C4-2B (cell line): ENCODE results near the gene SHISA9.

Experiments
- ZFX ChIP-seq: fragments of 450-650 bp; IDR thresholded peaks from 2 replicates; pipeline ENCODE4 v1.6.1; 2017
- TF ChIP-seq, protein P1 (sequence below): fragments of 450-650 bp; conservative IDR thresholded peaks from 2 replicates; pipeline ENCODE4 v1.5.1; 2017; ENCODE audit warnings: mild to moderate bottlenecking

DNA sequence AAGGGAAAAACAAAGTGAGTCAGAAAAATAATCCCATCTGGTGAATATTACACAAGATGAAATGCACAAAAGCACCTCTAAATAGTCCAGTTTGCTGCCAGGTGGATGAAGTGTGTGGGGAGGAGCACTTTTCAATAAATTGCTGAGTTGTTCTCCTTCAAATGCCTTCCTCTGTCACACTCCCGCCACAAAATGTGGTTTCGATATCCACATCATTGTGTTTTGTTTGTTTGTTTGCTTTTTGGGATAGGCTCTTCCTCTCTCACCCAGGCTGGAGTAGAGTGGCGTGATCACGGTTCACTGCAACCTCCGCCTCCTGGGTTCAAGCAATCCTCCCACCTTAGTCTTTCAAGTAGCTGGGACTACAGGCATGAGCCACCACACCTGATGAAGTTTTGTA lies 24.6 kb upstream of the SHISA9 start:
- TF ChIP-seq, protein P1, sequence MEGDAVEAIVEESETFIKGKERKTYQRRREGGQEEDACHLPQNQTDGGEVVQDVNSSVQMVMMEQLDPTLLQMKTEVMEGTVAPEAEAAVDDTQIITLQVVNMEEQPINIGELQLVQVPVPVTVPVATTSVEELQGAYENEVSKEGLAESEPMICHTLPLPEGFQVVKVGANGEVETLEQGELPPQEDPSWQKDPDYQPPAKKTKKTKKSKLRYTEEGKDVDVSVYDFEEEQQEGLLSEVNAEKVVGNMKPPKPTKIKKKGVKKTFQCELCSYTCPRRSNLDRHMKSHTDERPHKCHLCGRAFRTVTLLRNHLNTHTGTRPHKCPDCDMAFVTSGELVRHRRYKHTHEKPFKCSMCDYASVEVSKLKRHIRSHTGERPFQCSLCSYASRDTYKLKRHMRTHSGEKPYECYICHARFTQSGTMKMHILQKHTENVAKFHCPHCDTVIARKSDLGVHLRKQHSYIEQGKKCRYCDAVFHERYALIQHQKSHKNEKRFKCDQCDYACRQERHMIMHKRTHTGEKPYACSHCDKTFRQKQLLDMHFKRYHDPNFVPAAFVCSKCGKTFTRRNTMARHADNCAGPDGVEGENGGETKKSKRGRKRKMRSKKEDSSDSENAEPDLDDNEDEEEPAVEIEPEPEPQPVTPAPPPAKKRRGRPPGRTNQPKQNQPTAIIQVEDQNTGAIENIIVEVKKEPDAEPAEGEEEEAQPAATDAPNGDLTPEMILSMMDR: no peak
- no peak for TF ChIP-seq ZFX
